ENCODE results near the gene PEX14.
"Not testable (repeated sequence)": the region's sequence is repeated elsewhere in the genome, so short reads cannot be mapped to it uniquely, and the experiment has no call there.

PEX14 gene

DNA sequence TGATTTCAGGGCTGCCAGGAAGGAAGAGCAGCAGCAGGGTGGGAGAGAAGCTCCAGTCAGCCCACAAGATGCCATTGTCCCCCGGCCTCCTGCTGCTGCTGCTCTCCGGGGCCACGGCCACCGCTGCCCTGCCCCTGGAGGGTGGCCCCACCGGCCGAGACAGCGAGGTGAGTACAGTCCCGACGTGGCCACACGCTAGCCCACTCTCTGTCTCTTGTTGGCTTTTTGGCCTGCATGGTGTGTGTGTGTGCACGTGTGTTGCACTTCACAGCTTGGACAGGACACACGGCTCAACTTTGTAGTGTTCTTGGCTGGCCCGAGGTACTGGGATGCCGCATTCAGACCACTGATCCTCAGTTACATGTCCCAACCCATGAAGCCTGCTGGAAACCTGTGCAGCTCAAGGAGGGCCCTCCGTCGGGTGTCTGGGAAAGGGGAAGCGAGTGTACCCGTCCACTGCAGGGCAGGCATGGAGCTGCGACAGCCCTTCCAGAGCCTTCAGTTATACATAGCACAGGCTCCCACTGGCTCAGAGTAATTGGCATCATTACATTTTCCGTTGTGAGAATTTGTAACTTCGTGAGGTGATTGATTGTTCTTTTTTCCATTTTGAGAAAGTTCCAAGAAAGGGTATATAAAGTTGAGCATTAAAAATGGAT lies 24.5 kb upstream of the PEX14 start:
- no peak for DNase-seq

DNA sequence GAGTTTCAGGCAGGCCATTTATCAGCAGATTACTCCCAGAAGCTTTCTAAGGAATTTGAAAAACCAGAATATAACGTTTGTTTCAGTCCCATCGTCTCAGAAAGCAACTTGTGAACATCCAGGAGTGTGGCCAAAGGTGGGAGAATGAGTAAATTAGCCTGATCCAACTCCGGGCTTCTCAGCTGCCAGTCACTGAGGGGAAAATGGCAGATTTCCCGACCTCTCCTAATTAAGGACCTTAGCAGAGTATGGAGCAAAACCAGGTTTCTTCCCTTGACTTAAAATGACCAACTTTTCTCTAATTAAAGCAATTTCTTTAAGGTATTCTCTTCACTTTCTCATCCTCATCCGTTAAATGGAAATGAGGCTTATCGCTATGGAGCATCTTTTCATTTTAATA lies 23.9 kb upstream of the PEX14 start:
- no peak for DNase-seq

DNA sequence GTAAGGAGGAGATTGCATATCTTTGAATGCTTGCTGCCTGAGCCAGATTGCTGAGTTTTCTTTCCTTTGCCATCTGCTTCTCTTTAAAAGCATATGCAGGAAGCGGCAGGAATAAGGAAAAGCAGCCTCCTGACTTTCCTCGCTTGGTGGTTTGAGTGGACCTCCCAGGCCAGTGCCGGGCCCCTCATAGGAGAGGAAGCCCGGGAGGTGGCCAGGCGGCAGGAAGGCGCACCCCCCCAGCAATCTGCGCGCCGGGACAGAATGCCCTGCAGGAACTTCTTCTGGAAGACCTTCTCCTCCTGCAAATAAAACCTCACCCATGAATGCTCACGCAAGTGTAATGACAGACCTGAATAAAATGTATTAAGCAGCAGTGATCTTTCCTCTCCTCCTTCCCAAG lies 23.5 kb upstream of the PEX14 start:
- DNase-seq, result no peak

DNA sequence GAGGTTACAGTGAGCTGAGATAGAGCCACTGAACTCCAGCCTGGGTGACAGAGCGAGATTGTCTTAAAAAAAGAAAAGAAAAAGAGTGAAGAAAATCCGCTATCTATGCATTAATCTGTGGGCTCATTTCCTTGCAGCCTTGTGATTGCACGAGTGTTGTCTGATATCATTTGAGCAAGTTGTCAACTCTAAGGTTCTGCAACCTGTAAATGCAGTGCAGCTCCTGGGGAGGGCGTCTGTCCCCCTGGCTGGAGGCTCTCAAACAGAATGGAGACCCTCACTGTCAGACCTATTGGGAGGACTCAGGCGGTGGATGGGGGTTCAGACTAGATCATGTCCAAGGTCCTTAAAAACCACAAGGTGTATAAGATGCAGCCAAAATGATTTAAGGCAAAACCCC lies 18.7 kb upstream of the PEX14 start:
- DNase-seq, result no peak

DNA sequence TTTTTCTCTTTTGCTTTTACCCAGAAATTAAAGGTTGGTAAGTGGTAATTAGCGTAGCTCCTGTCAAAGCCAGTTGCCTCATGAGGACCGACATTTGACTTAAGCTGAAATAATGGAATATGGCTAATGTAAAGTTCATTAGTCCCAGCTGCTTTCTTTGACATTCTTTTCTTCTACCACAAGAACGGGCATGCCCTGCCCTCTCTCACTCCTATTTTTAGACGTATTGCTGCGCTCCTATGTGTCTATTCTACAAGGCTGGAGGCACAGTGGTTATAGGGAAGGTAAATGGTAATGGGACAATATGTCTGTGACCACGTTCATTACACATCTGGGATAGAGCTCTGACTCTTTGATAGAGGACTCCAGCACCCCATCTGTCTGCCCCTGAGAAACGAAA lies 18.1 kb upstream of the PEX14 start:
- DNase-seq, result no peak

DNA sequence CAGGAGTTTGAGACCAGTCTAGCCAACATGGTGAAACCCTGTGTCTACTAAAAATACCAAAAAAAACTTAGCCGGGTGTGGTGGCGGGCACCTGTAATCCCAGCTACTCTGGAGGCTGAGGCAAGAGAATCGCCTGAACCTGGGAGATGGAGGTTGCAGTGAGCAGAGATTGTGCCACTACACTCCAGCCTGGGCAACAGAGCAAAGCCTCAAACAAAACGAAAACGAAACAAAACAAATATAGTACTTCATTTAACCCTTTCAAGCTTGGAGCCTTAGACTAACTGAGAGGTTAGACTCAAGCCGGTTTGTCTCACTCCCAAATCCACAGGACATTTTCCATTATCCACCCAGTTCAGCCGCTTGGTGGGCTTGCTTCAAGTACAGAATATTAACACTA lies 17.3 kb upstream of the PEX14 start:
- DNase-seq, result not testable (repeated sequence)

DNA sequence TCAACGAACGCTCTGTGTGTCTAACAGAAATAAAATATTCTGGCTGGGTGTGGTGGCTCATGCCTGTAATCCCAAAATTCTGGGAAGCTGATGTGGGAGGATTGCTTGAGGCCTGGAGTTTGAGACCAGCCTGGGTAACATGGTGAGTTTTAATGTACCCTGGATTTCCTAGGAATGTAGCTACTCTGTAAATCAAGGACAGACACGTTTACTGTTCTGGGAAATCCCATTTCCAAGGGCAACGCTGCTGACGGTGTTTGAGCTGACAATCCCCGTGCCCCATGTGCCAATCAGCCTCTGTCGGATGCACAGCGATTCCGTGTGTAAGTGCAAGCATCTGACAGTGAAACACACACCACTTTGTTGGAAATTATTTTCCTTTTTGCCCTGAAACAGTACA lies 16.9 kb upstream of the PEX14 start:
- DNase-seq, result no peak

DNA sequence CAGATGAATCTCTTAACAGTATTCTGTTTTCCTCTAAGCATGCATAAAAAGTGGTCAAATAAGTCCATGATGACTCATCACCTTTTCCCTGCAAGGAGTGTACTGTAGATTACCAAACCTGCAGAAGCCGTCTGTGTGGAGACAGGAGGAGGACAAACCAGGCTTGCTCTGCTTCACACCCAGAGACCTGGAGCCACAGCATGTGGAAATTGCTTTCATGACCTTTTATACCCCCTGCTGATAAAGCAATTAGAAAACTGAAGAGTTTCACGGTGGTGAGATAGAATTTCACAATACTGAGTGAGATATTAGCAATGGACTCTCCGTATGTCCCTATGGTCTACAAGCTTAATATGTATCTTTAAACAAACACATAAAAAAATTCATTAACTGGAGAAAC lies 15.6 kb upstream of the PEX14 start:
- no peak for DNase-seq

DNA sequence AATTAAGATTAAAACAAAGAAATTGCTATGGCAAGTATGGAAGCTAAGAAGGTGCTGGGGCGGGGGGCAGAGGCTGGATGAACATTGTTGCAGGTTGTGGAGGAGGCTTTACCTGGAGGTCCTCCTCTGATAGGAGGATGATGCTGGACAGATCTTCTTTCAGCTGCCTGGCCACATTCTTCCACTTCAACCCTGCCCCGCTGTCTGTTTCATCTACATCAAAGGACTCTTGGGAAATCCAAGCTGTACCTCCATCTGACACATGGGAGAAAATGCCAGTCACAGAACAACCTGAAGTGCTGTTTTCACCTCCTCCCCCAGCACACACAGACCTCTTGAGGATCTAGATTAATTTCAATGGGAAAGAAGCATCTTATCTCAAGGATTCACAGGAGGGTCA lies 7.7 kb upstream of the PEX14 start:
- DNase-seq, result no peak

DNA sequence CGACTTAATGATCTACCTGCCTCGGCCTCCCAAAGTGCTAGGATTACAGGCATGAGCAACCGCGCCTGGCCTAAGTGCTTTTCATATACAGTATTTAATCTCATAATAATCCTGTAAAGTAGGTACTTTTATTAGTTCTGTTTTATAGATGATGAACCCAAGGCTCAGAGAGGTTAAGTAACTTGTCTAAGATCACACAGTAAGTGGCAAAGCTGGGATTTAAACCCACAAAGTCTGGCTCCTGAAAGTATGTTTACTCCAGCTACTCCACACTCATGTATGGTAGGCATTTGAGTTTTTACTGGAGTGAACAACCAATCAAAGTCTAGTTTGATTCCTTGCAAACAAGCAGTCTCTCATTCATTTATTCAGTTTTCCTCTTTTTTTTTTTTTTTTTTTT lies 4.7 kb upstream of the PEX14 start:
- no peak for DNase-seq

DNA sequence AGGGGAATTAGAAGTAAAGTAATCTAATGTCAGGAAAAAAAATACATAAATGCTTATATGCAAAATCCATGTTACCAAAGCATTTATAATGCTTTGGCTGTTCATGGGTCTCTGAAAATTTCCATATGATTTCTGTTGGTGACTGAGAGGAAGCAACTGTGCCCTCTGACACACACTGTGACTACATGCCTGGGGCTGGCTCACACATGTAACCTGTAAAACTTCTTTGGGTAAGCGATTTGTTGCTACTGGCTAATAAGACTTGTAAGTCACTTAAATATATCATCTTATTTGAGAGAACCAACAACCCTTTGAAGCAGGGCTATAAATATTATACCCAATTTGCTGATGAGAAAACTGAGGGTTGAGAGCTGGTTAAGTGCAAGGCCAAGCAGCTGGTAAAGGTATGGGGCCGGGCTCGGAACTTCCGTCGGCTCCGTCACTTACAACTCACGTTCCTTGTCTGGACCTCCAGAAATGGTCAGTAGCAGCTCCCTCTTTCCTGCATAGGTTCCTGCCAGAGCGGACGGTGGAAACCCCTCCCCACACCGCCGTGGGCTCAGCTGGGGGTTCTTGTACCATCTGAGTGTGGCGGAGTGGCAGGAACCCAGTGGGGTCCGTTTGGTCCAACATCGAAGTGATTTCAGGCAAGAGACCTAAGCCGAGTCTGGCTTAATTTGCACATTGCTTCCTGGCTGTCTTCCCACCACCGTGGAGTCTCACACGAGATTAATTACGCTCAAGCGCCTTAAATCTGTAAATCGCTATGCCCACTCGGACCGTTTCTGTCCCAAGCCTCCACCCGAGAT lies 3.1 kb upstream of the PEX14 start:
- peak in 1 of 51 donors; percentile 38 for DNase-seq

DNA sequence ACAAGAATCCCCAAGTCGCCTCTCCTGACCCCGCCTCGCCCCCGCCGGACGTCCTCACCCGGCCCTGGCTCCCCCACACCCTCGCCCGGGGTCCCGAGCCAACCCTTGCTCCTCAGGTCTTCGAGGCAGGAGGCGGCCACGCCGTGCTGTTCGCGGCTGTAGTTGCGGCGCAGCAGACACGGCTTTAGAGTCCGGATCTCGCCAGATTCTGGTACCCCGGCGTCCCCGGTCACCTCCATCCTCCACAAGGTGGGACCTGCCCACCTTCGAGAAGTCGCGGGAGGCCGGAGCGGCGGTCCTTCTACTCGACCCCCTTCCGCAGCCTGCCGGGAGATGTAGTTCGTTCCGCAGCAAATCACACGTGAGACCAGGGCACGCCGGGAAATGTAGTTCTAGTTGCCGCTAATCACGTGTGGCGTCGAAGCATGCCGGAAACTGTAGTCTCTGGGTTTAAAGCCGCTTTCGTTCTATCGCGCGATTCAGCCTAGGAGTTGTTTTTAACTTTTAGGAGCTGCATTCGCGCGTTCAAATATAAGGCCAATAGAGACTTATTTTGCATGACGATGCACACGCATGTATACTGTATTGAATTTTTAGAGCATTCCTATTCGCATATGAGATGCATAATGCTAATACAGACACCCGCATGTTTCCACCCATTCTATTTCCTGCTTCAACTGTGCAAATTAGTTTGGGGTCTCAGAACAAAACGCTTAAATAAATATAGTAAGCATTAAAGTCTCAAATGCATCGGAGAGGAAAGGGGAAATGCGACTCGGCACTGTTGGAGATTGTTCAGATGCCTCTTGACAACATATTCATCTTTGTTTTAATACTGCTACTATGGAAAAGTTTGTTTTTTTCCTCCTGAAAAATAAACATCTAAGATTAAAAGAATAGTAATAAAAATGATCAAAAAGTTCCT lies 2.3 kb upstream of the PEX14 start, which contains the start of gene DFFA:
Gene DFFA, minus strand, starts transcription at position 310 of the 925 bp plus-strand sequence. Its CDS starts 71 bp downstream, at position 239.
- peak; percentile 50 to 96 (median 89) for DNase-seq

DNA sequence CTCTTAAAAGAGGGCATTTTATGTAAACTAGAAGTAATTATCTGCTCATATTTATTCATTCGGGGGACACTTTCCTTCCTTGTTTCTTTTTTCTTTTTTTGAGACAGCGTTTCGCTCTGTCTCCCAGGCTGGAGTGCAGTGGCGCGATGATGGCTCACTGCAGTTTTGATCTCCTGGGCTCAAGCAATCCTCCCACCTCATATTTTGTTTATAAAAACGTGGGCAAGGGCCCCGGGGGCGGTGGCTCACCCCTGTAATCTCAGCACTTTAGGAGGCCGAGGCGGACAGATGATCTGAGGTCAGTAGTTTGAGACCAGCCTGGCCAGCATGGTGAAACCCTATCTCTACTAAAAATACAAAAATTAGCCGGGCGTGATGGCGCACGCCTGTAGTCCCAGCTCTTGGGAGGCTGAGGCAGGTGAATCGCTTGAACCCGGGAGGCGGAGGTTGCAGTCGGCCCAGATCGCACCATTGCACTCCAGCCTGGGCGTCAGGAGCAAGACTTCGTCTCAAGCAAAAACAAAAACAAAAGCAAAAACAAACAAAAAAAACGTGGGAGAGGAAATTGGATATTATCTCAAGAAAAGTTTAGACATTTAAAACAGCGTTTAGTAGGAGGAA lies 1.5 kb upstream of the PEX14 start:
- DNase-seq, result no peak

DNA sequence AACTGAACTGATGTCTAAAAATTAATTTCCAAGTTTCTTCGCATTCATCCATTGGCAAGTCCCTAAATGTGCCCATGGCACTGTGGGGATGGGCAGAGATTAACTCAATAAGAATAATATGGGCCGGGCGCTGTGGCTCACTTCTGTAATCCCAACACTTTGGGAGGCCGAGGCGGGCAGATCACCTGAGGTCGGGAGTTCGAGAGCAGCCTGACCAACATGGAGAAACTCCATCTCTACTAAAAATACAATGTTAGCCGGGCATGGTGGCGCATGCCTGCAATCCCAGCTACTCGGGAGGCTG lies 489 bp upstream of the PEX14 start:
- not testable (repeated sequence) for DNase-seq

DNA sequence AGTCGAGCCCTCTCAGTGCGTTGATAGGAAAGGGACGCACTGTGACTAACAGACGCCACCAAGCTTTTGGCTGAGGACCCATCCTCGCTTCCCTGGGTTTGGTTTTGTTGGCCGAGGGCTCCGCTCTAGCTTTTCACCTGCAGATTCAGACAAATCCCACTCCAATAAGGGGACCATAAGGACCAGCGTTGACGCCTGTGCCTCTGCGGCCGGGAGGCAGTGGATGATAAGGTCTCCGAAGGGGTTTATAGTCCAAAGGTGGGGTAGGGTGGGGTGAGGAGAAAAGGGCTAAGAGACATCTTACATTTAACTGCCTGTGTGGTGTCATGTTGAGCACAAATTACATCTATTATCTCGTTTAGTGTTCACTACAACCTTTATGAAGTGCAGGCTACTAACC lies 760 bp downstream of the PEX14 start:
- DNase-seq, result peak in 1 of 51 donors; percentile 50

DNA sequence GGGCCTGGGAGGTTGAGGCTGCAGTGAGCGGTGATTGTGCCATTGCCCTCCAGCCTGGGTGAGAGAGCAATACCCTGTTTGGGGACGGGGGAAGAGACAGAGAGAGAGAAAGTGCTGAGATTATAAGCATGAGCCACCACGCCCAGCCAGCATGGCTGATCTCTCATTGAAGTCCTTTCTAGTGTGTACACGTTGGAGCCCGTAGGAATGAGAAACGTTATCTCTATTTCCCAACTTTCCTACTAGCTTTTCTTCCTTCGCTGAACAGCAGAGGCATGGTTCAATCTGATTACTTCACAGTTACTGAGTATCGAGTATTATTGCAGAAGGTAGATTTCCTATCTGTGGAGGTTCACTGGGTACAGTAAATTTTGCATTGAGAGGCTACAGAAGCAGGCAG lies 4.5 kb downstream of the PEX14 start:
- DNase-seq, result no peak

DNA sequence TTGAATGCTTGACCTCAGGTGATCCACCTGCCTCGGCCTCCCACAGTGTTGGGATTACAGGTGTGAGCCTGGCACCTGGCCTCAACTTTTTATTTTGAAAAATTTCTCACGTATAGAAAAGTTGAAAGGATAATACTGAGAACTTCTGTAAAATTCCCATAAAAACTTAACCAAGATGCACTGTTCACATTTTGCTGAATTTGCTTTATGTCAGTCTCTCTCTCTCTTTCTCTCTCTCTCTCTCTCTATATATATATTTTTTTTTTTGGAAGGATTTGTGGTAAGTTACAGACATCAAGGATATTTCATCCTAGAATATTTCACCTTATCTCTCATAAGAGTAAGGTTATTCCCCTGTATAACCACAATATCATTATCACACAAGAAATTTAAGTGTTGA lies 5.9 kb downstream of the PEX14 start:
- no peak for DNase-seq

DNA sequence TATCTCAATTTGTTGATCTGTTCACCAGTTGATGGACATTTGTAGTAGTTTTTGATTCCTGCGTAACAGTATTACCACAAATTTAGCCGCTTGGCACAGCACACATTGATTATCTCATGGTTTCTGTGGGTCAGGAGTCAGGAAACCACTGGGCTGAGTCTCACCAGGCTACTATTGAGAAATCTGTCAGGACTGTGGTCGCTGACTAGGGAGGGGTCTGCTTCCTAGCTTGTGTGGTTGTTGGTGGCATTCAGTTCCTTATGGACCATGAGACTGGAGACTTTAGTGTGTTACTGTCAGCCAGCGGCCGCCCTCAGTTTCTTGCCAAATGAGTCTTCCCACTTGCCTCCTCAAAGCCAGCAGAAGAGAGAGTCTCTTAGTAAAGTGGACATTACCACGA lies 9.8 kb downstream of the PEX14 start:
- DNase-seq, result no peak

DNA sequence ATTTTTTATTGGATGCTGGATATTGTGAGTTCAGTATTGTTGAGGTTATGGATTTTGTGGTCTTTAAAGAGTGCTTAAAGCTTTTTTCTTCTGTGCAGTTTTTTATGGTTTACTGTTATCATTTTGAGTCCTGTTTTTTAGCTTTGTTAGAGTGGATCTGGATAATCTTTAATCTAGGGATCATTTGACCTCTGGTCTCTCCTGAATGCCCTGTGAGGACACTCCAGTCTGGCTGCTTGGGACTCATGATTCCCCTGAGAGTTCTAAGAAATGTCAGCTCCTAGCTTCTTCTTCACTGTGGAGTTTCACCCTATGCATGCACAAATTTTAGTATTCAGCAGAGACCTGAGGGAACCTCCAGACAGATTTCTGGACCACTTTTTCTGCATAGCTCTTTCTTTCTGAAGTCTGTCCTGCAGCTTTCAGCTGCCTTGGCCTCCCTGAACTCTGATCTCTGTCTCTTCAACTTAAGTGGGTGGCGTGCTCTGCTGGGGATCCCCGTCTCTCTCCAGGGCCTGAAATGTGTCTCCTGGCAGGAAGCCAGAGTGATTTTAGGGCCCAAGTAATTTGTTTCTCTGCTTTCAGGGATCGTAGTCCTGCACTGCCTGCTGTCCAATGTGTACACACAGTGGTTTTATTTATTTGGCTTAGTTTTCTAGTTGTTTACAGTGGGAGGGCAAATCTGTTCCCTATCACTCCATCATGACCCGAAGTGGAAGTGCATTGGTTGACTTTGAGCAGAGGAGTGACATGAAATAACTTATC lies 14.7 kb downstream of the PEX14 start:
- DNase-seq, result no peak

DNA sequence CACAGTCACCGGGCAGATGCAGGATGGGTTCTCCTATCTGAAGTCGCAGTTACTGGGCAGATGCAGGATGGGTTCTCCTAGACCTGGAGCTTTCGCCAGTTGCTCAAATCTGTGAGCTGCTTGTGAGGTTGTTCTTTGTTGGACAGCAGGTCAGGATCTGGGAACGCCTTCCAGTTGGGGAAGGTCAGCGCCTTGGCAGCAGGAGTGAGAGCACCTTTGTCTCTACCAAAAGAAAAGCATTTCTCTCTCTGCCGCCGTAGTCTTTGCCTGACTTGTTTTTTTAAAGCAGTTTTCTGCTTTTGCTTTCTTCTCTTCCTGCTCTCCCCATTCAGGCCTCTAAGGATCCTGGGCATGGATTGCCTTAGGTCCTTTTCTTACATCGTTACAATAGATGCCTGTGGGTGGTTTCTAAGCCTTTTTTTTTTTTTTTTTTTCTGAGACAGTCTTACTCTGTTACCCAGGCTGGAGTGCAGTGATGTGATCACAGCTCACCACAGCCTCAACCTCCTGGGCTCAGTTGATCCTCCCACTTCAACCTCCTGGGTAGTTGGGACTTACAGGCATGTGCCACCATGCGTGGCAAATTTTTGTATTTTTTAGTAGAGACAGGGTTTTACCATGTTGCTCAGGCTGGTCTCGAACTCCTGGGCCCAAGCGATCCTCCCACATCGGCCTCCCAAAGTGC lies 15.7 kb downstream of the PEX14 start:
- peak in 4 of 51 donors; percentile 1 to 20 (median 18) for DNase-seq

DNA sequence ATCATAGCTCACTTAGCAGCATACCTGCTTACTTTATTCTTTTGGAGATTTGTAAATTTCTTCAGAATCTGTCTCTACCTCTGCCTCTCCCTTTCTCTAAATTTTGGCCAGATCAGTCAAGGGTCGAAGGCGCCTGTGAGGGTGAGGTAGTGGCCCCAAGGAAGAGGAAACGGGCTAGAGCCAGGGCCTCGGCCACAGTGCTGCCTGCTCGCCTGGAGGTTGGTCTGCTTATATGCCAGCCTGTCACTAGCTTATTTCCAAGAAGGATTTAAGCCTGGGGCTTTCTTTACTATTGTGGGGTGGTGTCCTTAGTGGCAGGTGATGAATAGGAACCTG lies 19.6 kb downstream of the PEX14 start:
- DNase-seq, result no peak

Measured in hypothalamus (tissue), 51 donors.